PC-3 (cell line): ENCODE measurements around the gene NT5C1B. TPM values are rescaled to one million over a fixed set of nuclear protein-coding genes. Genes with fewer than 3 reads are reported as not detected.
A peak's percentile ranks its signal among the peaks of the same experiment; 100 is the strongest.

ENCODE experiments used
- ATAC-seq: fragments of 200-7000 bp; cut with Tn5 transposase; 2 replicates; pipeline ENCODE4 v1.9.1; 2020; ENCODE audit warnings: mild to moderate bottlenecking, moderate library complexity
- BruUV-seq: library from RNA; stranded (reverse); fragments of 400-500 nt; replicated peaks from 2 replicates; lab custom pipeline; 2021; lab: Mats Ljungman, UMichigan
- CTCF ChIA-PET: fragments of 300-600 bp; sonication (Branson Sonifier 250); formaldehyde crosslinking; loops from one replicate; lab custom pipeline; 2022; ENCODE audit warnings: antibody characterized with exemption; lab: Charles Lee
- POLR2A ChIA-PET: fragments of 300-600 bp; sonication (Branson Sonifier 250); formaldehyde crosslinking; loops from one replicate; lab custom pipeline; 2022; ENCODE audit warnings: antibody characterized with exemption; ENCODE audit not compliant: unreplicated experiment; lab: Charles Lee
- DNase-seq: peaks from one replicate; pipeline ENCODE4 v3.0.0-alpha.2; 2015
- H2AFZ ChIP-seq: fragments of 300-600 bp; sonication (generic); 2 replicates; pipeline ENCODE4 v1.6.0; 2016; ENCODE audit warnings: antibody characterized with exemption, low read length
- H3F3A ChIP-seq: fragments of 300-600 bp; sonication (generic); one replicate; pipeline ENCODE4 v1.6.0; 2017; ENCODE audit warnings: antibody characterized with exemption, low read length, control low read depth, mild to moderate bottlenecking; ENCODE audit not compliant: unreplicated experiment
- H3K27ac ChIP-seq: fragments of 300-600 bp; sonication (generic); 2 replicates; pipeline ENCODE4 v1.5.1; 2016; ENCODE audit warnings: mild to moderate bottlenecking, low read length
- H3K27me3 ChIP-seq: fragments of 300-600 bp; sonication (generic); 2 replicates; pipeline ENCODE4 v1.6.1; 2016; ENCODE audit warnings: low read length, mixed read lengths
- H3K36me3 ChIP-seq: fragments of 300-600 bp; sonication (generic); 2 replicates; pipeline ENCODE4 v1.6.1; 2016; ENCODE audit warnings: low read depth, mixed run types, low read length, mixed read lengths
- H3K4me1 ChIP-seq: fragments of 300-600 bp; sonication (generic); 2 replicates; pipeline ENCODE4 v1.5.1; 2016; ENCODE audit warnings: low read length; ENCODE audit not compliant: insufficient read depth
- H3K4me2 ChIP-seq: fragments of 300-600 bp; sonication (generic); 2 replicates; pipeline ENCODE4 v1.6.0; 2016; ENCODE audit warnings: low read length
- H3K4me3 ChIP-seq: fragments of 300-600 bp; sonication (generic); 2 replicates; pipeline ENCODE4 v1.5.1; 2016; ENCODE audit warnings: mild to moderate bottlenecking, low read length, mixed read lengths
- H3K79me2 ChIP-seq: fragments of 300-600 bp; sonication (generic); 2 replicates; pipeline ENCODE4 v1.6.1; 2017; ENCODE audit warnings: low read length, mixed read lengths
- H3K9ac ChIP-seq: fragments of 300-600 bp; sonication (generic); 2 replicates; pipeline ENCODE4 v1.6.0; 2016; ENCODE audit warnings: mild to moderate bottlenecking, low read length
- H3K9me2 ChIP-seq: fragments of 300-600 bp; sonication (generic); replicated peaks from 2 replicates; pipeline ENCODE4 v1.6.1; 2016; ENCODE audit warnings: mixed run types, low read length, mixed read lengths
- H3K9me3 ChIP-seq: fragments of 300-600 bp; sonication (generic); 2 replicates; pipeline ENCODE4 v1.6.1; 2016; ENCODE audit warnings: low read length, mixed read lengths
- H4K20me1 ChIP-seq: fragments of 300-600 bp; sonication (generic); 2 replicates; pipeline ENCODE4 v1.6.1; 2016; ENCODE audit warnings: low read length, mixed read lengths
- EZH2 ChIP-seq: fragments of 300-600 bp; sonication (generic); IDR thresholded peaks from one replicate; pipeline ENCODE4 v1.6.1; 2017; ENCODE audit warnings: antibody characterized with exemption, mild to moderate bottlenecking, low read length; ENCODE audit not compliant: unreplicated experiment
- EZH2phosphoT487 ChIP-seq: fragments of 300-600 bp; sonication (generic); IDR thresholded peaks from 2 replicates; pipeline ENCODE4 v1.6.1; 2018; ENCODE audit warnings: mild to moderate bottlenecking, antibody characterized with exemption, low read length, borderline replicate concordance
- intact Hi-C: fragments of 100-400 bp; cut with micrococcal nuclease; formaldehyde crosslinking; loops from 2 replicates; pipeline ENCODE4 v1.9.0; 2023
- total RNA-seq: library from RNA; depleted of rRNA; stranded (reverse); fragments of >200 nt; gene quantifications from 2 replicates; pipeline ENCODE4 v1.2.3, GENCODE V29; 2014
- TF ChIP-seq, protein P1 (sequence below): fragments of 300-600 bp; sonication (generic); conservative IDR thresholded peaks from 2 replicates; pipeline ENCODE4 v1.5.1; 2017; ENCODE audit warnings: antibody characterized with exemption, low read depth, mild to moderate bottlenecking, low read length

The NT5C1B gene
- total RNA-seq, 1 experiment from 2014 or later = not detected

DNA sequence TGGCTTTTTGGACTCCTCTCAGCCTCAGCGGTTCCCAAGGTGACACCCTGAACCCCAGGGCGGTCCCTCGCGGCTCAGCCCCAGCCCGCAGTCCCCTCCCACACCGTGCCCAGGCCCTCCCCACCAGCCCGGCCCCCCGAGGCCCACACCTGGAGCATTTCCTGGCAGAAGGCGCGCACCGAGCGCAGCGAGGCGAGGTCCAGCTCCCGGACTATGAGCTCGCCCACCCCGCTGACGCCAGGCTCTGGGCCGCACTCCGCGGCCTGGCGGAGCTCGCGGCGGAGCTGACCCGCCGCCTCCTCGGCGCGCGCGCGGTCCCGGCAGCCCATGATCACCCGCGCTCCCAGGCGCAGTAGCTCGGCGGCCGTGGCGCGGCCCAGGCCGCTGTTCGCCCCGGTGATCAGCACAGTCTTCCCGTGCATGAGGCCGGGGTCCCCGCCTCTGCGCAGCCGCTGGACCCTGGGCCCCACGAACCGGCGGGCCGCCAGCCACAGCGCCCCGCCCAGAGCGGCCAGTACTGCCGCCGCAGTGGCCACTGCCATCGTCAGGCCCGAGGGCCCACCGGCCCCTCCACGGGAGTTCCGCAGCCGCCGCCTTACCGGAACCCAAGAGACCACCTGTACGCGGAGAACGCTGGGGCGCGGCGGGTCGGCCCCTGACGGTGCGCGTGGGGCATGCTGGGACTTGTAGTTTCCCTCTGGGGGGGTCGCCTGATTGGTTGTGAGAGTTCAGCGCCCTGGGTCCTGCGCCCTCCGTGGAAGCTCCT lies 29.2 kb downstream of the NT5C1B start, which contains the start of gene RDH14:
Gene RDH14, minus strand, starts transcription at position 623 of the 766 bp plus-strand sequence. Its CDS starts 81 bp downstream, at position 542.
- CTCF ChIA-PET = interaction anchor here (0.6 kb wide), 2 partner anchors 14 to 40 kb away, joined by 3 read pairs; no protein-coding TSS in a partner anchor
- BruUV-seq = no TSS peak

GRCh38 chr2:18559531-18560030 lies 29.8 kb downstream of the NT5C1B start:
- ChIA-PET POLR2A (interaction anchor here (0.6 kb wide), 2 partner anchors 9 to 38 kb away, joined by 3 to 4 read pairs; no protein-coding TSS in a partner anchor), CTCF (interaction anchor here (0.5 to 0.6 kb wide), 2 partner anchors 39 to 41 kb away, joined by 3 read pairs; no protein-coding TSS in a partner anchor)
- Histone ChIP-seq H2AFZ (peak overlapping the region; percentile 99), H3K27me3 (no peaks in the 10 kb centered on the region), H3K9ac (peak overlapping the region; percentile 95), H3K4me2 (peak overlapping the region; percentile 94), H3K27ac (peak overlapping the region; percentile 48), H3K79me2 (peaks cover 62% of the 10 kb centered on the region), H4K20me1 (no peaks in the 10 kb centered on the region), H3F3A (no peaks in the 10 kb centered on the region), H3K4me1 (peaks cover 17% of the 10 kb centered on the region), H3K4me3 (peak overlapping the region; percentile 95), H3K9me2 (no peaks in the 10 kb centered on the region), H3K36me3 (peaks cover 27% of the 10 kb centered on the region), H3K9me3 (0 out of 2 replicates have a peak, but pooled peaks cover 8% of the 10 kb centered on the region)
- intact Hi-C loops = loop anchor here (1.0 to 5.0 kb wide), 3 partner anchors 8 to 68 kb away; no protein-coding TSS in a partner anchor
- TF ChIP-seq, protein P1, sequence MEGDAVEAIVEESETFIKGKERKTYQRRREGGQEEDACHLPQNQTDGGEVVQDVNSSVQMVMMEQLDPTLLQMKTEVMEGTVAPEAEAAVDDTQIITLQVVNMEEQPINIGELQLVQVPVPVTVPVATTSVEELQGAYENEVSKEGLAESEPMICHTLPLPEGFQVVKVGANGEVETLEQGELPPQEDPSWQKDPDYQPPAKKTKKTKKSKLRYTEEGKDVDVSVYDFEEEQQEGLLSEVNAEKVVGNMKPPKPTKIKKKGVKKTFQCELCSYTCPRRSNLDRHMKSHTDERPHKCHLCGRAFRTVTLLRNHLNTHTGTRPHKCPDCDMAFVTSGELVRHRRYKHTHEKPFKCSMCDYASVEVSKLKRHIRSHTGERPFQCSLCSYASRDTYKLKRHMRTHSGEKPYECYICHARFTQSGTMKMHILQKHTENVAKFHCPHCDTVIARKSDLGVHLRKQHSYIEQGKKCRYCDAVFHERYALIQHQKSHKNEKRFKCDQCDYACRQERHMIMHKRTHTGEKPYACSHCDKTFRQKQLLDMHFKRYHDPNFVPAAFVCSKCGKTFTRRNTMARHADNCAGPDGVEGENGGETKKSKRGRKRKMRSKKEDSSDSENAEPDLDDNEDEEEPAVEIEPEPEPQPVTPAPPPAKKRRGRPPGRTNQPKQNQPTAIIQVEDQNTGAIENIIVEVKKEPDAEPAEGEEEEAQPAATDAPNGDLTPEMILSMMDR = no peak
- TF ChIP-seq EZH2 (no peak), EZH2phosphoT487 (no peak)
- DNase-seq = no peak
- ATAC-seq = 0 out of 2 replicates have a peak, but pooled peaks have one; percentile 1
- BruUV-seq = TSS peak; percentile 80

More for the DNA sequence above, 29.2 kb downstream of the NT5C1B start, which contains the start of gene RDH14:
- TF ChIP-seq, protein P1 = no peak
- TF ChIP-seq EZH2phosphoT487 = no peak
- no peak for TF ChIP-seq EZH2
- POLR2A ChIA-PET = no interaction called here
- no peaks in the 10 kb centered on the region for H4K20me1 ChIP-seq
- peak within 1 kb of the TSS; percentile 95 for H3K9ac ChIP-seq
- 0 out of 2 replicates have a peak, but pooled peaks cover 14% of the 10 kb centered on the region for H3K9me3 ChIP-seq
- intact Hi-C loops = loop anchor here (1.0 kb wide), 1 partner anchor 9 kb away; no protein-coding TSS in a partner anchor
- no peaks in the 10 kb centered on the region for H3F3A ChIP-seq
- H3K9me2 ChIP-seq = no peaks in the 10 kb centered on the region
- peak within 1 kb of the TSS; percentile 95 for H3K4me3 ChIP-seq
- H3K27me3 ChIP-seq = no peaks in the 10 kb centered on the region
- DNase-seq (peak; percentile 84), ATAC-seq (peak; percentile 92)
- H3K79me2 ChIP-seq = peaks cover 59% of the 10 kb centered on the region
- H3K4me1 ChIP-seq = peaks cover 17% of the 10 kb centered on the region
- peak within 1 kb of the TSS; percentile 94 for H3K4me2 ChIP-seq
- peaks cover 27% of the 10 kb centered on the region for H3K36me3 ChIP-seq
- peak within 1 kb of the TSS; percentile 99 for H2AFZ ChIP-seq
- H3K27ac ChIP-seq = peak within 1 kb of the TSS; percentile 48
